ENCODE data around the gene TSPAN14. TPM values are rescaled to one million over a fixed set of nuclear protein-coding genes. Genes with fewer than 3 reads are reported as not detected.

Gene TSPAN14
- total RNA-seq, 1 donor from 2014 or later, result 161 TPM

DNA sequence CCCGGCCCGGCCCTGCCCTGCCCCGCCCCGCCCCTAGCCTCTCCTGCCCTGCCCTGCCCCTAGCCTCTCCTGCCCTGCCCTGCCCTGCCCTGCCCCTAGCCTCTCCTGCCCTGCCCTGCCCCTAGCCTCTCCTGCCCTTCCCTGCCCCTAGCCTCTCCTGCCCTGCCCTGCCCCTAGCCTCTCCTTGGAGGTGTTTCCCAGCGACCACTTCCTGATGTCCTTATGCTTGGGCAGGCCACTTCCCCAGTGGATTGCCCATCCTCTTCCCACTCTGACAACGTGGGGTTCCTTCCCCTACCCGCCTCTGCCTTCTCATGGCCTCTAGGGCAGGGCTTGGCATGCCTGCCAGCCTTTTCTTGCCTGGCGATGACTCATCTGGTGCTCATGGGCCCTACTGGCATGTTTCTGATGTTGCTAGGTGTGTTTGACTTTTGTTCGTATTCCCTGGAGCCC lies 24.6 kb upstream of the TSPAN14 start:
- H3K4me1 ChIP-seq, result no peaks in the 10 kb centered on the region
- H3K27me3 ChIP-seq, result no peaks in the 10 kb centered on the region
- H3K9me3 ChIP-seq, result no peaks in the 10 kb centered on the region
- no peak overlapping the region for H3K27ac ChIP-seq
- no peak overlapping the region for H3K4me3 ChIP-seq
- TF ChIP-seq, protein P1, sequence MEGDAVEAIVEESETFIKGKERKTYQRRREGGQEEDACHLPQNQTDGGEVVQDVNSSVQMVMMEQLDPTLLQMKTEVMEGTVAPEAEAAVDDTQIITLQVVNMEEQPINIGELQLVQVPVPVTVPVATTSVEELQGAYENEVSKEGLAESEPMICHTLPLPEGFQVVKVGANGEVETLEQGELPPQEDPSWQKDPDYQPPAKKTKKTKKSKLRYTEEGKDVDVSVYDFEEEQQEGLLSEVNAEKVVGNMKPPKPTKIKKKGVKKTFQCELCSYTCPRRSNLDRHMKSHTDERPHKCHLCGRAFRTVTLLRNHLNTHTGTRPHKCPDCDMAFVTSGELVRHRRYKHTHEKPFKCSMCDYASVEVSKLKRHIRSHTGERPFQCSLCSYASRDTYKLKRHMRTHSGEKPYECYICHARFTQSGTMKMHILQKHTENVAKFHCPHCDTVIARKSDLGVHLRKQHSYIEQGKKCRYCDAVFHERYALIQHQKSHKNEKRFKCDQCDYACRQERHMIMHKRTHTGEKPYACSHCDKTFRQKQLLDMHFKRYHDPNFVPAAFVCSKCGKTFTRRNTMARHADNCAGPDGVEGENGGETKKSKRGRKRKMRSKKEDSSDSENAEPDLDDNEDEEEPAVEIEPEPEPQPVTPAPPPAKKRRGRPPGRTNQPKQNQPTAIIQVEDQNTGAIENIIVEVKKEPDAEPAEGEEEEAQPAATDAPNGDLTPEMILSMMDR (IDR thresholded peaks at IDR 0.05), result no peak
- DNase-seq (ENCODE audit: low spot score in 2 of 2), result no peak
- peaks cover 20 to 44% of the 10 kb centered on the region in 2 donors for H3K36me3 ChIP-seq
- intact Hi-C loops (cut with DNase I), result no loop called here

DNA sequence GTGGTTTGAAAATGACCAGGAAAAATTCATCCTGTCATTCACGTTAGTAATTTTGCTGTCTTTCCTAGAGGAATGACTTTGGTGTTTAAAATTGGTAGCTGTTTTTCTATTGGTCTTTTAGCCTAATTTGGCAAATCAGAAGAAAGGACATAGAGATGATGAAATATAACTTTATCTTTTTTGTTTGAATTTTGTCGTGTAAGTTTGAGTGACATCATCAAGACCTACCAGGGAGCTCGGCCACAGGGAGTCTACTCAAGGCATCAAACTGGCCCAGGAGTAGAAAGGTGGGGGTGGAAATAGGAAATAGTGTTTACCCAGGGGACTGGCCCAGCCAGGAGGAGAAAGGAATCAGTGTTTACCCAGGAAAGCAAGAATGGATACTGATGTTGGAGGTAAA lies 21.0 kb upstream of the TSPAN14 start:
- Histone ChIP-seq H3K4me1 (no peaks in the 10 kb centered on the region), H3K27ac (no peak overlapping the region), H3K36me3 (peaks cover 6 to 15% of the 10 kb centered on the region in 2 donors), H3K9me3 (no peaks in the 10 kb centered on the region), H3K27me3 (no peaks in the 10 kb centered on the region), H3K4me3 (no peak overlapping the region)
- intact Hi-C loops (cut with DNase I), result no loop called here
- TF ChIP-seq, protein P1 (IDR thresholded peaks at IDR 0.05), result no peak
- no peak for DNase-seq (ENCODE audit: low spot score in 2 of 2)

DNA sequence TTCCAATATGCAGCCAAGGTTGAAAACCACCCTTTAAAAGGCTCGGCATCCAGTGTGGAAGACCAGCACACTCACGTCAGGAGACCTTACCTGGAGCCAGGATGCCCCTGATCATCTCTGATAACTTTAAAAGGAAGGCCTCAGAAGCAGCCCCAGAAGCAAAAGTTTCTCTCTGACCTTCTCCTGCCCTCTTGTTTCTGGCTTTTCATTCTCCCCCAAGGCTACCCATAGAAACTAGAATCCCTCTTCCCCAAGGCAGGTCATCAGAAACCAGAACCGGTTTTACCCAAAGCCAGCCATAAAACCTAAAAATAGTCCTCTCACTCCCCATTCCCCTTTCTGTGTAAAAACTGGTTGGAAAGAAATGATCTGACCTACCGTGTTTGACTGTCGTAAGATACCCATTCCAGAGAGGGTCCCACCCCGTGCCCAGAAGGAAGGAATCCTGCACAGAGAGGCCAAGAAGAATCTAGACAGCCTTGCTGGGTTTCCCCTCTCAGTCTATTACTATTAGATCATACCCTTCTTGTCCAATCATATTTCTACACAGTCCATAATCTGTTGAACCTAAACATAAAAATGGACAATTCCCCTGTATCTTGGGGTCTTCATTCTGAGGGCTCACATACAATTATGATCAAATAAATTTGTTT lies 17.5 kb upstream of the TSPAN14 start:
- H3K4me1 ChIP-seq, result no peaks in the 10 kb centered on the region

DNA sequence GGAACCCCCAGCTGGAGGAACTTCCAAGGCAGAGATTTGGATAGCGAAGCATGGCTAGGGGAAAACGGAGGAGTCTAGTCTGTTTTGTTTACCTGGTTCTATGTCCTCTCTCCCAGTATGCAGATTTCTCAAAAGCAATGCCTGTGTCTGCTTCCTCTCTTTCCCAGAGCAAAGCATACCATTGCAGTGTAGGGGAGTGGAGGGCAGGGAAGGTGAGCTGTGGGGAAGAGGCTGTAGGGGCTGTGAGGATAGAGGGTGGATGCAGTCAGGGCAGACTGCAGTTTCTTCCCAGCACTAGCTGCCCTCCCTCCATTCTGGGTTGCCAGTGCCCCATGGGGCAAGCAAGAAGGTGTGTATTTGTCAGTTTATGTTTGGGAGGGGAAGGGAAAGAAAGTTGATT lies 16.9 kb upstream of the TSPAN14 start:
- no peaks in the 10 kb centered on the region for H3K9me3 ChIP-seq
- intact Hi-C loops (cut with DNase I), result no loop called here
- H3K4me1 ChIP-seq, result no peaks in the 10 kb centered on the region
- H3K4me3 ChIP-seq, result no peak overlapping the region
- H3K27ac ChIP-seq, result no peak overlapping the region
- no peaks in the 10 kb centered on the region for H3K27me3 ChIP-seq
- DNase-seq (ENCODE audit: low spot score in 2 of 2), result no peak
- H3K36me3 ChIP-seq, result peaks cover 0 to 3% of the 10 kb centered on the region in 2 donors
- TF ChIP-seq, protein P1 (IDR thresholded peaks at IDR 0.05), result no peak

More for the DNA sequence above, 17.5 kb upstream of the TSPAN14 start:
- Histone ChIP-seq H3K4me3 (no peak overlapping the region), H3K27me3 (no peaks in the 10 kb centered on the region), H3K9me3 (no peaks in the 10 kb centered on the region), H3K27ac (no peak overlapping the region), H3K36me3 (peaks cover 0 to 8% of the 10 kb centered on the region in 2 donors)
- intact Hi-C loops (cut with DNase I), result no loop called here
- DNase-seq (ENCODE audit: low spot score in 2 of 2), result no peak
- TF ChIP-seq, protein P1 (IDR thresholded peaks at IDR 0.05), result no peak

DNA sequence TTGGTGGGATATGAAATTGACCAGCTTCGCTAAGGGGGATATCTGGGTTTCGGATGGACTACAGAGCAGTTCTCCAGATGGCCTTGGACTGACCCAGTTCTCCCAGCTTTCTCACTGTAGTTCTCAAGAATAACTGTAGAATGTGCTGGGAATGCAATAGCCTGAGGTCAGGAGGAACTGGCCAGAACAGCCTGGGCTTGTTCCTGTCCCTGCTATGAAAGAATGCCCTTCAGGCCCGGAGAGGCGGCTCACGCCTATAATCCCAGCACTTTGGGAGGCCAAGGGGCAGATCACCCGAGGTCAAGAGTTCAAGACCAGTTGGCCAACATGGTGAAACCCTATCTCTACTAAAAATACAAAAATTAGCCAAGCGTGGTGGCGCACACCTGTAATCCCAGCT lies 12.3 kb upstream of the TSPAN14 start:
- Histone ChIP-seq H3K36me3 (no peaks in the 10 kb centered on the region), H3K4me1 (no peaks in the 10 kb centered on the region), H3K27me3 (no peaks in the 10 kb centered on the region), H3K9me3 (no peaks in the 10 kb centered on the region), H3K4me3 (no peak overlapping the region), H3K27ac (no peak overlapping the region)
- no peak for DNase-seq (ENCODE audit: low spot score in 2 of 2)
- TF ChIP-seq, protein P1 (IDR thresholded peaks at IDR 0.05), result no peak
- intact Hi-C loops (cut with DNase I), result loop anchor here (5.0 kb wide), 1 partner anchor 60 kb away; no protein-coding TSS in a partner anchor

Measured in ascending aorta (tissue), 2 donors.